ENCODE measurements around the gene HAPSTR1.

The HAPSTR1 gene

GRCh38 chr16:9105189-9105588 lies 13.7 kb downstream of the HAPSTR1 start:
- no peak for TF ChIP-seq CTCF (IDR thresholded peaks at IDR 0.05; ENCODE audit: insufficient read depth, missing control alignments)
- DNase-seq (ENCODE audit: insufficient read length, low spot score): no peak
- no peak for FAIRE-seq

GRCh38 chr16:9107025-9107970 lies 15.9 kb downstream of the HAPSTR1 start:
- DNase-seq (ENCODE audit: insufficient read length, low spot score) (no peak), FAIRE-seq (no peak)
- TF ChIP-seq CTCF (IDR thresholded peaks at IDR 0.05; ENCODE audit: insufficient read depth, missing control alignments): no peak

- TF ChIP-seq CTCF (IDR thresholded peaks at IDR 0.05; ENCODE audit: insufficient read depth, missing control alignments): no peak
- no peak for DNase-seq (ENCODE audit: insufficient read length, low spot score)
- no peak for FAIRE-seq
Observed at GRCh38 chr16:9109255-9109654, 17.8 kb downstream of the HAPSTR1 start.

GRCh38 chr16:9112166-9112843 lies 20.9 kb downstream of the HAPSTR1 start:
- FAIRE-seq: no peak
- TF ChIP-seq CTCF (IDR thresholded peaks at IDR 0.05; ENCODE audit: insufficient read depth, missing control alignments): no peak
- no peak for DNase-seq (ENCODE audit: insufficient read length, low spot score)

GRCh38 chr16:9112844-9113186 lies 21.4 kb downstream of the HAPSTR1 start:
- TF ChIP-seq CTCF (IDR thresholded peaks at IDR 0.05; ENCODE audit: insufficient read depth, missing control alignments): no peak
- FAIRE-seq (no peak), DNase-seq (ENCODE audit: insufficient read length, low spot score) (no peak)

- TF ChIP-seq CTCF (IDR thresholded peaks at IDR 0.05; ENCODE audit: insufficient read depth, missing control alignments): no peak
- DNase-seq (ENCODE audit: insufficient read length, low spot score) (no peak), FAIRE-seq (no peak)
Observed at GRCh38 chr16:9113707-9114106, 22.3 kb downstream of the HAPSTR1 start.

- no peak for FAIRE-seq
- no peak for DNase-seq (ENCODE audit: insufficient read length, low spot score)
Observed at GRCh38 chr16:9114112-9114511, 22.7 kb downstream of the HAPSTR1 start.

More at GRCh38 chr16:9114112-9114511, 22.7 kb downstream of the HAPSTR1 start:
- TF ChIP-seq CTCF (IDR thresholded peaks at IDR 0.05; ENCODE audit: insufficient read depth, missing control alignments): no peak

All from D721Med (cell line).